TTC549 (cell line): ENCODE results near the gene ACVR1.
"Not testable (repeated sequence)": the region's sequence is repeated elsewhere in the genome, so short reads cannot be mapped to it uniquely, and the experiment has no call there.

ENCODE experiments used
- FAIRE-seq: peaks from 2 replicates; lab custom pipeline; 2012; peaks lifted over from hg19 to GRCh38; lab: Jason Lieb, UNC

ACVR1 gene

GRCh38 chr2:157893611-157894010 lies 17.5 kb upstream of the ACVR1 start:
- no peak for FAIRE-seq

- no peak for FAIRE-seq
Measured at GRCh38 chr2:157891643-157892041, 15.5 kb upstream of the ACVR1 start.

GRCh38 chr2:157890969-157891642 lies 15.0 kb upstream of the ACVR1 start:
- no peak for FAIRE-seq

- no peak for FAIRE-seq
Measured at GRCh38 chr2:157887946-157888345, 11.8 kb upstream of the ACVR1 start.

- not testable (repeated sequence) for FAIRE-seq
Measured at GRCh38 chr2:157884533-157884932, 8.4 kb upstream of the ACVR1 start.

GRCh38 chr2:157880927-157881326 lies 4.8 kb upstream of the ACVR1 start:
- no peak for FAIRE-seq

GRCh38 chr2:157877761-157878400 lies 1.8 kb upstream of the ACVR1 start:
- FAIRE-seq: no peak

- FAIRE-seq: no peak
Measured at GRCh38 chr2:157876786-157877138, 632 bp upstream of the ACVR1 start.

- no peak for FAIRE-seq
Measured at GRCh38 chr2:157875641-157876065, 477 bp downstream of the ACVR1 start.

GRCh38 chr2:157874997-157875640 lies 1.0 kb downstream of the ACVR1 start:
- FAIRE-seq: no peak

GRCh38 chr2:157874348-157874747 lies 1.8 kb downstream of the ACVR1 start:
- no peak for FAIRE-seq

- FAIRE-seq: no peak
Measured at GRCh38 chr2:157872791-157873190, 3.3 kb downstream of the ACVR1 start.

GRCh38 chr2:157871415-157871814 lies 4.7 kb downstream of the ACVR1 start:
- no peak for FAIRE-seq

- FAIRE-seq: no peak
Measured at GRCh38 chr2:157868993-157869392, 7.1 kb downstream of the ACVR1 start.

GRCh38 chr2:157867703-157868102 lies 8.4 kb downstream of the ACVR1 start:
- no peak for FAIRE-seq

GRCh38 chr2:157866666-157867642 lies 9.2 kb downstream of the ACVR1 start:
- no peak for FAIRE-seq

GRCh38 chr2:157866202-157866601 lies 9.9 kb downstream of the ACVR1 start:
- FAIRE-seq: no peak

- FAIRE-seq: no peak
Measured at GRCh38 chr2:157864857-157865430, 11.2 kb downstream of the ACVR1 start.

- no peak for FAIRE-seq
Measured at GRCh38 chr2:157858846-157859245, 17.3 kb downstream of the ACVR1 start.

GRCh38 chr2:157857881-157858280 lies 18.2 kb downstream of the ACVR1 start:
- no peak for FAIRE-seq

GRCh38 chr2:157856187-157856515 lies 20.0 kb downstream of the ACVR1 start:
- FAIRE-seq: no peak

- FAIRE-seq: no peak
Measured at GRCh38 chr2:157853820-157854219, 22.3 kb downstream of the ACVR1 start.
